Measurements from ENCODE around the gene BIRC5.

DNA sequence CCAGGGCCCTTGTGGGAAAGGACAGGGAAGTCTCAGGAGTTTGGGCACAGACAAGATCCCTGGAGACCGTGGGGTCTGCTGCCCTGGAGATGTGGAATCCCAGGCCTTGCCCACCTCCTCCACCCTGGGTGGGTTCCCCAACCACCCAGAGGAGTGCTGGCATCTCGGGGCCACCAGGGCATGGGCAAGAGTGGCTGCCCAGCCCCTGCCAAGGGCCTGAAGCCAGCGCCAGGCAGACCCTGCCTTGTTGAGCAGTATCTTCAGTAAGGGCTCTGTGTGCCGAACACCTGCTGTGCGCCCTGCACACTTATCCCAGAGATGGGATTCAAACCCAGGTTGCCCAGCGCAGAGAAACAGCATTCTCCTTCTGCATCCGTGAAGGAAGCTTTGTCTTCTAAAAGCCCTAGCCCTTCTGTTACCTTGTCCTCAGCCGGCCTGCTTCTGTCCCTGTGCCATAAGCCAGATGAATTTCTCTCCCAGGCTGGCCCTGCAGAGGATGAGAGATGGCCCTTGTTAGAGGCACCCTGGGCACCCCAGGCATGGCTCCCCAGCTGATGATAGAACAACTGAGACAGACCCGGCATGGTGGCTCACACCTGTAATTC lies 49.8 kb downstream of the BIRC5 start:
- TF ChIP-seq, protein P1, sequence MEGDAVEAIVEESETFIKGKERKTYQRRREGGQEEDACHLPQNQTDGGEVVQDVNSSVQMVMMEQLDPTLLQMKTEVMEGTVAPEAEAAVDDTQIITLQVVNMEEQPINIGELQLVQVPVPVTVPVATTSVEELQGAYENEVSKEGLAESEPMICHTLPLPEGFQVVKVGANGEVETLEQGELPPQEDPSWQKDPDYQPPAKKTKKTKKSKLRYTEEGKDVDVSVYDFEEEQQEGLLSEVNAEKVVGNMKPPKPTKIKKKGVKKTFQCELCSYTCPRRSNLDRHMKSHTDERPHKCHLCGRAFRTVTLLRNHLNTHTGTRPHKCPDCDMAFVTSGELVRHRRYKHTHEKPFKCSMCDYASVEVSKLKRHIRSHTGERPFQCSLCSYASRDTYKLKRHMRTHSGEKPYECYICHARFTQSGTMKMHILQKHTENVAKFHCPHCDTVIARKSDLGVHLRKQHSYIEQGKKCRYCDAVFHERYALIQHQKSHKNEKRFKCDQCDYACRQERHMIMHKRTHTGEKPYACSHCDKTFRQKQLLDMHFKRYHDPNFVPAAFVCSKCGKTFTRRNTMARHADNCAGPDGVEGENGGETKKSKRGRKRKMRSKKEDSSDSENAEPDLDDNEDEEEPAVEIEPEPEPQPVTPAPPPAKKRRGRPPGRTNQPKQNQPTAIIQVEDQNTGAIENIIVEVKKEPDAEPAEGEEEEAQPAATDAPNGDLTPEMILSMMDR (conservative IDR thresholded peaks at IDR 0.05; ENCODE audit: low read length), result no peak
- TF ChIP-seq EZH2phosphoT487 (IDR thresholded peaks at IDR 0.05; ENCODE audit: borderline replicate concordance), result no peak
